G401.6 (cell line): ENCODE data around the gene DCUN1D5.
"Not testable (repeated sequence)": the region's sequence is repeated elsewhere in the genome, so short reads cannot be mapped to it uniquely, and the experiment has no call there.

Experiments
- FAIRE-seq: peaks from 2 replicates; lab custom pipeline; 2012; peaks lifted over from hg19 to GRCh38; lab: Jason Lieb, UNC

DCUN1D5 gene

GRCh38 chr11:103055221-103055890 lies 36.6 kb downstream of the DCUN1D5 start:
- FAIRE-seq = peak; percentile 96

GRCh38 chr11:103053997-103054396 lies 38.0 kb downstream of the DCUN1D5 start:
- no peak for FAIRE-seq

- no peak for FAIRE-seq
These were observed 40.0 kb downstream of the DCUN1D5 start for GRCh38 chr11:103051981-103052380.

GRCh38 chr11:103051151-103051801 lies 40.7 kb downstream of the DCUN1D5 start:
- no peak for FAIRE-seq

- no peak for FAIRE-seq
These were observed 41.6 kb downstream of the DCUN1D5 start for GRCh38 chr11:103050351-103050750.

- FAIRE-seq = no peak
These were observed 44.1 kb downstream of the DCUN1D5 start for GRCh38 chr11:103047837-103048236.

- no peak for FAIRE-seq
These were observed 47.9 kb downstream of the DCUN1D5 start for GRCh38 chr11:103043826-103044678.

GRCh38 chr11:103042161-103042560 lies 49.8 kb downstream of the DCUN1D5 start:
- FAIRE-seq = no peak

GRCh38 chr11:103035791-103036434 lies 56.0 kb downstream of the DCUN1D5 start:
- peak; percentile 87 for FAIRE-seq

- no peak for FAIRE-seq
These were observed 56.7 kb downstream of the DCUN1D5 start for GRCh38 chr11:103035216-103035615.

- no peak for FAIRE-seq
These were observed 60.1 kb downstream of the DCUN1D5 start for GRCh38 chr11:103031834-103032233.

- FAIRE-seq = no peak
These were observed 62.6 kb downstream of the DCUN1D5 start for GRCh38 chr11:103029401-103029800.

GRCh38 chr11:103028304-103029020 lies 63.5 kb downstream of the DCUN1D5 start:
- not testable (repeated sequence) for FAIRE-seq

GRCh38 chr11:103024086-103024485 lies 67.9 kb downstream of the DCUN1D5 start:
- peak; percentile 44 for FAIRE-seq

GRCh38 chr11:103016031-103016430 lies 75.9 kb downstream of the DCUN1D5 start:
- no peak for FAIRE-seq

GRCh38 chr11:103013421-103013820 lies 78.5 kb downstream of the DCUN1D5 start:
- FAIRE-seq = no peak
